Mammary epithelial cell (primary cell): ENCODE results near the gene ME2.

Experiments used
- EZH2 ChIP-seq: IDR thresholded peaks from 2 replicates; pipeline ENCODE4 v1.6.1; 2012; ENCODE audit warnings: low read length, inconsistent platforms, borderline replicate concordance
- TF ChIP-seq, protein P1 (sequence below), 2 donors: IDR thresholded peaks in 1 of 2; conservative IDR thresholded peaks in 1 of 2; 2 replicates each; pipeline ENCODE4 v1.5.1; 2011 to 2012; ENCODE audit warnings: inconsistent platforms in 2 of 2, low read length in 2 of 2, mild to moderate bottlenecking in 2 of 2, control low read depth in 1 of 2, low read depth in 1 of 2; ENCODE audit not compliant: insufficient read depth in 1 of 2; ENCODE audit errors: extremely low read depth in 1 of 2

- TF ChIP-seq, protein P1, sequence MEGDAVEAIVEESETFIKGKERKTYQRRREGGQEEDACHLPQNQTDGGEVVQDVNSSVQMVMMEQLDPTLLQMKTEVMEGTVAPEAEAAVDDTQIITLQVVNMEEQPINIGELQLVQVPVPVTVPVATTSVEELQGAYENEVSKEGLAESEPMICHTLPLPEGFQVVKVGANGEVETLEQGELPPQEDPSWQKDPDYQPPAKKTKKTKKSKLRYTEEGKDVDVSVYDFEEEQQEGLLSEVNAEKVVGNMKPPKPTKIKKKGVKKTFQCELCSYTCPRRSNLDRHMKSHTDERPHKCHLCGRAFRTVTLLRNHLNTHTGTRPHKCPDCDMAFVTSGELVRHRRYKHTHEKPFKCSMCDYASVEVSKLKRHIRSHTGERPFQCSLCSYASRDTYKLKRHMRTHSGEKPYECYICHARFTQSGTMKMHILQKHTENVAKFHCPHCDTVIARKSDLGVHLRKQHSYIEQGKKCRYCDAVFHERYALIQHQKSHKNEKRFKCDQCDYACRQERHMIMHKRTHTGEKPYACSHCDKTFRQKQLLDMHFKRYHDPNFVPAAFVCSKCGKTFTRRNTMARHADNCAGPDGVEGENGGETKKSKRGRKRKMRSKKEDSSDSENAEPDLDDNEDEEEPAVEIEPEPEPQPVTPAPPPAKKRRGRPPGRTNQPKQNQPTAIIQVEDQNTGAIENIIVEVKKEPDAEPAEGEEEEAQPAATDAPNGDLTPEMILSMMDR (conservative IDR thresholded peaks at IDR 0.05 in 1 of 2, IDR thresholded peaks at IDR 0.05 in 1 of 2; ENCODE audit: extremely low read depth in 1 of 2, insufficient read depth in 1 of 2, low read depth in 1 of 2, low read length in 2 of 2) = no peak
- TF ChIP-seq EZH2 = no peak
Measured at GRCh38 chr18:50863840-50864375, 15.0 kb upstream of the ME2 start.
